SU-DHL-6 (cell line): Measurements from ENCODE around the gene P3H3.

Experiments used
- EZH2phosphoT487 ChIP-seq: fragments of 200-600 bp; sonication (generic), shearing (Covaris generic); conservative IDR thresholded peaks from 2 replicates; pipeline ENCODE4 v1.6.1; 2018; ENCODE audit warnings: mild to moderate bottlenecking, antibody characterized with exemption, low read length, moderate library complexity, mixed read lengths
- TF ChIP-seq, protein P1 (sequence below): fragments of 200-600 bp; sonication (generic); IDR thresholded peaks from one replicate; pipeline ENCODE4 v1.5.1; 2017; ENCODE audit warnings: antibody characterized with exemption, mild to moderate bottlenecking, low read length, moderate library complexity; ENCODE audit not compliant: insufficient read depth, poor library complexity, severe bottlenecking

- TF ChIP-seq, protein P1, sequence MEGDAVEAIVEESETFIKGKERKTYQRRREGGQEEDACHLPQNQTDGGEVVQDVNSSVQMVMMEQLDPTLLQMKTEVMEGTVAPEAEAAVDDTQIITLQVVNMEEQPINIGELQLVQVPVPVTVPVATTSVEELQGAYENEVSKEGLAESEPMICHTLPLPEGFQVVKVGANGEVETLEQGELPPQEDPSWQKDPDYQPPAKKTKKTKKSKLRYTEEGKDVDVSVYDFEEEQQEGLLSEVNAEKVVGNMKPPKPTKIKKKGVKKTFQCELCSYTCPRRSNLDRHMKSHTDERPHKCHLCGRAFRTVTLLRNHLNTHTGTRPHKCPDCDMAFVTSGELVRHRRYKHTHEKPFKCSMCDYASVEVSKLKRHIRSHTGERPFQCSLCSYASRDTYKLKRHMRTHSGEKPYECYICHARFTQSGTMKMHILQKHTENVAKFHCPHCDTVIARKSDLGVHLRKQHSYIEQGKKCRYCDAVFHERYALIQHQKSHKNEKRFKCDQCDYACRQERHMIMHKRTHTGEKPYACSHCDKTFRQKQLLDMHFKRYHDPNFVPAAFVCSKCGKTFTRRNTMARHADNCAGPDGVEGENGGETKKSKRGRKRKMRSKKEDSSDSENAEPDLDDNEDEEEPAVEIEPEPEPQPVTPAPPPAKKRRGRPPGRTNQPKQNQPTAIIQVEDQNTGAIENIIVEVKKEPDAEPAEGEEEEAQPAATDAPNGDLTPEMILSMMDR, result no peak
- TF ChIP-seq EZH2phosphoT487, result no peak
Observed at GRCh38 chr12:6795088-6795487, 33.1 kb upstream of the P3H3 start.
